Measurements from ENCODE around the gene ZEB2. TPM values are rescaled to one million over a fixed set of nuclear protein-coding genes. Genes with fewer than 3 reads are reported as not detected.

ZEB2 gene
- polyA plus RNA-seq, 3 donors = 5.6 to 92.6 (median 76.3) TPM

DNA sequence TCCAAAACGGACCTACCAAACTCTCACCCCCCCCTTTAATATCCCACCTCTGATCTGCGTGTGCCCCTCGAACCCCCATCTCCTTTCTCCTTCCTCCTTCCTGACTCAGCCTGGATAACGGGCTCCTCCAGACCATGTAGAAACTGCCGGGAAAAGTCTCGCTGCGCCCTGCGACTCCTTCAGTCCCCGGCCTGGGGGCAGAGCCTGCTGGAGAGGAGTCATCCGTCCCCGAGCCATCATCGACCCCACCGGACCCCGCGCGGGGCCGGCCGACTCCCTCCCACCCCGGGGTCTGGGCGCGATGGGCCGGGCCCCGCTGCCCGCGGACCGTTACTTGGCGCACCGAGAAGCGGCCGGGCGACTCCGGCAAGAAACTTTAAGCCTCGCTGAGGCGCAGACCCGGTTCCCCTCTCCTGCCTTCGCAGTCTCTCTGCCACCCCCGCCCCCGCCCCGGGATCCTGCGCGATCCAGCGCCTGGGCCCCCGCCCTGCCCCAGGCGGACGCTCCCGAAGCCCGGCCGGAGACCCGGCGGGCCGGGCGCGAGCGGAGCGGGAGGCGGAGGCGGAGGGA, 3.4 kb downstream of the ZEB2 start:
- 0 to 1% (median 0%) methylated on average over 38 to 57 of the region's 57 CpGs for WGBS, 3 donors
- H3K27ac ChIP-seq (ENCODE audit: low read depth, low read length) = peak overlapping the region; percentile 98

GRCh38 chr2:144515696-144516410, 4.1 kb downstream of the ZEB2 start:
- whole genome bisulfite sequencing, 3 donors = 2 to 6% (median 2%) methylated on average over 45 to 50 of the region's 50 CpGs
- H3K27ac ChIP-seq (ENCODE audit: low read depth, low read length) = peak overlapping the region; percentile 98

- H3K27ac ChIP-seq (ENCODE audit: low read depth, low read length) = peak overlapping the region; percentile 98
- WGBS, 3 donors = 8 to 42% (median 17%) methylated on average over 4 of the region's 4 CpGs
Measured at GRCh38 chr2:144515099-144515695, 4.7 kb downstream of the ZEB2 start.

GRCh38 chr2:144514616-144515091, 5.3 kb downstream of the ZEB2 start:
- 24 to 50% (median 37%) methylated on average over 6 of the region's 6 CpGs for WGBS, 3 donors
- H3K27ac ChIP-seq (ENCODE audit: low read depth, low read length) = no peak overlapping the region

GRCh38 chr2:144513388-144514101, 6.4 kb downstream of the ZEB2 start:
- WGBS, 3 donors = 23 to 36% (median 30%) methylated on average over 18 of the region's 18 CpGs
- peak overlapping the region; percentile 38 for H3K27ac ChIP-seq (ENCODE audit: low read depth, low read length)

GRCh38 chr2:144512891-144513351, 7.0 kb downstream of the ZEB2 start:
- 13 to 31% (median 25%) methylated on average over 5 of the region's 5 CpGs for WGBS, 3 donors
- peak overlapping the region; percentile 12 for H3K27ac ChIP-seq (ENCODE audit: low read depth, low read length)

DNA sequence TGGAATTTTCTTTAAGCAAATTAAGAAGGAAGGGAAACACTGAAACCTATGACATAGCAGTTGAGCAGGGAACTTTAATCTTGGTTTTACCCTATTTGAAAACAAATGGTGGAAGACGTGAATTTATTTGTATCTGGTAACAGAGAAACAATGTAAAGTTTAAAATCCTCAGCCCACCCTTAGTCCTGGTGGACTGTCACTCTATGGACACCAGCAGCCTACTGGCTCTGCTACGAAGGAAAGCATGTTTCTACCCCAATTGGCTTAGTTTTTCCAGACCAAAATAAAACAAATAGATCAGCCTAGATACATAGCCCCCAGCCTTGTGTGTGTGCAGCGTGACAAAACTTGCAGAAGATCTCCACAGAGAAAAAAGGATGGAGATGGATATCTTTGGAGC, 7.4 kb downstream of the ZEB2 start:
- H3K27ac ChIP-seq (ENCODE audit: low read depth, low read length) = peak overlapping the region; percentile 12
- 34 to 52% (median 44%) methylated on average over 3 of the region's 3 CpGs for WGBS, 3 donors

GRCh38 chr2:144511937-144512336, 8.0 kb downstream of the ZEB2 start:
- no peak overlapping the region for H3K27ac ChIP-seq (ENCODE audit: low read depth, low read length)
- 23 to 39% (median 36%) methylated on average over 3 of the region's 3 CpGs for WGBS, 3 donors

GRCh38 chr2:144511226-144511810, 8.6 kb downstream of the ZEB2 start:
- 36 to 64% (median 42%) methylated on average over 3 of the region's 3 CpGs for WGBS, 3 donors
- H3K27ac ChIP-seq (ENCODE audit: low read depth, low read length) = peak overlapping the region; percentile 78

DNA sequence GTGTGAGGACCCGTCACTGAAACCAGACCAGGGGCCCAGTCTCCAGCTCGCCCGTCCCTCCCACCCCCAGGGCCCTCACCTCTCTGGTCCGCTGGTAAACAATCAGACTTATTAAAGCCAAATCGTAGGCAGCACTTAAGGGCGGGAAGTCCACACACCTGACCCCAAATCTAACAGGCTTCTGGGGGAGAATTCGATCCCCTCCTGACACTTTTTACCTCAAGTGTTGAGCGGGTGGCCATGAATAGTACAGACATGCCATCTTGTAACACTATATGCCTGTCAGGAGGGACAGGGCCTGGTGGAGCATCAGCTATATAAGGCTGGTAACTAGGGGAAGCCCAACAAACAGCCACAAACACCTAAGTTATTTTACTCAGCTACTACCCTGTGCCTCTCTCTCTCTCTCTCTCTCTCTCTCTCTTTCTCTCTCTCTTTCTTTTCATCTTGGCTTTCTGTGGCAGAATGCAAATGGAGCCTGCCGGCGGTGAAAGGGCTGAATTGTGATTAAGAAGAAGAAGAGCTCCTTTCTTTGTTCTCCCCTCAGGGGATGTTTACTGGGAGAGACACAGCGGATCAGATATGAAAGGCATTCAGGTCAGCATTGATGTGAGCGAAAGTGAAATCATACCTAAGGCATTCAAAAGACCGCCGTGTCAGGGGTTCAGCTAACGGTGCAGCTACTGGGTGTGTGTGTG, 9.5 kb downstream of the ZEB2 start:
- WGBS, 3 donors = 38 to 69% (median 53%) methylated on average over 15 of the region's 15 CpGs
- peak overlapping the region; percentile 78 for H3K27ac ChIP-seq (ENCODE audit: low read depth, low read length)

GRCh38 chr2:144509879-144510221, 10.1 kb downstream of the ZEB2 start:
- H3K27ac ChIP-seq (ENCODE audit: low read depth, low read length) = peak overlapping the region; percentile 78
- WGBS, 3 donors = 26 to 72% (median 34%) methylated on average over 3 of the region's 3 CpGs

GRCh38 chr2:144509001-144509878, 10.7 kb downstream of the ZEB2 start:
- WGBS, 3 donors = 47 to 67% (median 50%) methylated on average over 10 of the region's 10 CpGs
- peak overlapping the region; percentile 38 for H3K27ac ChIP-seq (ENCODE audit: low read depth, low read length)

DNA sequence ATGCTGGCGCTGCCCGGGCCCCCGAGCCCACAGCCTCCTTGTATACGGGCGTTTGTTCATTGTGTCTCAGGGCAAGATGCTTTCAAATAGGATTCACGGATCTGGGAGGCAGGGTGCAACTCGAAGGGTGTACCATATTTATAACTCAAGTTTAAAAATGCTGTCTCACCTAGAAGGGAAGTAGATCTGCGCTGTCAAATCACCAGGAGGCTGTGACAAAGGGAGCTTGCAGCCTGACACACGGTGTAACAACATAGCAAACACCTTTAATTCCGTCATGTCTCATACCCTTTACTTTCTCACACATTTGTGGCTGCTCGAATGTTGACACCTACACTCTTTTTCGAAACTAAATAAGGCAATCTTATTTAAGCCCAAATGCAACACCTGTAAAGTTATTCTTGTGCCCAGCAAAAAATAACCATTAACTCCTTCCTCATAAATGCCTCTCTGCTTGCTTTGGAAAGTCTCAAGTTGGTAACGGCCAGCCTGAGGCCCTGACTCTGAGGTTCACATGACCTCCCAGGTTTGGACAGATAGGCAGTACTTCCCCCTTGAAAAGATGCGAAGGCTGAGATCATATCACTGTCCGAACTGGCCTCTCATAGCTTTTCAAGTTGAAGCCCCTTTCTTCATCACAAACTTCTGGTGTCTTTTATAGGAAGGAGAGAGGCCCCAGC, 11.6 kb downstream of the ZEB2 start:
- 37 to 82% (median 41%) methylated on average over 15 of the region's 15 CpGs for WGBS, 3 donors
- peak overlapping the region; percentile 62 for H3K27ac ChIP-seq (ENCODE audit: low read depth, low read length)

- WGBS, 3 donors = 17 to 58% (median 25%) methylated on average over 5 of the region's 5 CpGs
- H3K27ac ChIP-seq (ENCODE audit: low read depth, low read length) = peak overlapping the region; percentile 62
Measured at GRCh38 chr2:144507441-144508171, 12.3 kb downstream of the ZEB2 start.

DNA sequence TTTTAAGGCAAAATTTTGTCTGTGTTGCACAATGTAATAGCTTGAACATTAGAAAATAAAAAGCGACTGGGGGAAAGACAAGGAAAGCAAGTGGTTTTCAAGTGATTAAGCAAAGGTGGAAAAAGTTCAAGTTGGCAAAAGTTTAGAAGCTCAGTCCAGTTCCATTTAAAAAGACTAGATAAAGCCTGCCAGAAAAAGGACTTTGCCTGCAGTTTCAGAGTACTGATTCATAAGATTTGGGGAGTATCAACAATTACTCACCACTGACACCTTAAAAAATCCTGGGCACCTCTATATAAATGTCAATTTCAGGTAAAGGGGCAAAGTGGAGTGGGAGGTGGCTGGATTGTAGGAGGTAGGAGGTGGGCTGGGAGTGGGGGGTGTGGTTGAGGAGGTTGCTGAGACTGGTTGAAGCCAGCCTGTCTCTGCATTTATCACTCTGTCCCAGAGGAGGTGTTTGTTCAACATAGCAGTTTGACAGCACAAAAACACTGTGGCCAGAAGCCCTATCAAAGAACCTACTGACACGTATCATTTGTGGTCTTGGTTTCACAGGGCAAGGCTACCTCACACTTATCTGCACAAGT, 14.6 kb downstream of the ZEB2 start:
- no peak overlapping the region for H3K27ac ChIP-seq (ENCODE audit: low read depth, low read length)
- WGBS, 3 donors = 21 to 57% (median 22%) methylated on average over 2 of the region's 2 CpGs

GRCh38 chr2:144504218-144504641, 15.7 kb downstream of the ZEB2 start:
- 53 to 71% (median 57%) methylated on average over 6 of the region's 6 CpGs for WGBS, 3 donors
- no peak overlapping the region for H3K27ac ChIP-seq (ENCODE audit: low read depth, low read length)

Data from adipose tissue (tissue), 3 donors.